Daoy (cell line): ENCODE results near the gene KRTAP4-12. TPM values are rescaled to one million over a fixed set of nuclear protein-coding genes. Genes with fewer than 3 reads are reported as not detected.
"Not testable (repeated sequence)": the region's sequence is repeated elsewhere in the genome, so short reads cannot be mapped to it uniquely, and the experiment has no call there.

Source experiments
- DNase-seq: peaks from one replicate; pipeline ENCODE4 v3.0.0-alpha.2; 2015; ENCODE audit warnings: low read depth
- total RNA-seq: library from RNA; depleted of rRNA; stranded (reverse); fragments of >200 nt; shearing (Covaris generic); gene quantifications from 2 replicates; pipeline ENCODE4 v1.2.3, GENCODE V29; 2014; rRNA removed

KRTAP4-12 gene
- not detected in 2 replicates for total RNA-seq

DNA sequence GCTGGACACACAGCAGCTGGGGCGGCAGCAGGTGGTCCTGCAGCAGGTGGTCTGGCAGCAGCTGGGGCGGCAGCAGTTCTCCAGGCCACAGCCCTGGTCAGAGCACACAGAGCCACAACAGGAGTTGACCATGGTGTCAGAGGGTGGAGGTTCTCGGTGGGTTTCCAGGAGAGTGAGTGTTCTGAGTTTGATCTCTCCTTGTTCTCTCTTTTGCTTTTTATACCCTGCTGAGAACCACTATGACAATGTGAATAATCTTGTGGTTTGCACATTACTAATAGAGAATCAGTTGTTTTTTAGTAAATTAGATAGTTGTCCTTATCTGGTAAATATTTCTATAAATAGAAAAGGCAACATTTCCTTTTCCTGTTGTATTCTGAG is at the start of gene KRTAP4-12:
Gene KRTAP4-12, minus strand, starts transcription at position 192 of the 381 bp plus-strand sequence. Its CDS starts 60 bp downstream, at position 132.
- not testable (repeated sequence) for DNase-seq

DNA sequence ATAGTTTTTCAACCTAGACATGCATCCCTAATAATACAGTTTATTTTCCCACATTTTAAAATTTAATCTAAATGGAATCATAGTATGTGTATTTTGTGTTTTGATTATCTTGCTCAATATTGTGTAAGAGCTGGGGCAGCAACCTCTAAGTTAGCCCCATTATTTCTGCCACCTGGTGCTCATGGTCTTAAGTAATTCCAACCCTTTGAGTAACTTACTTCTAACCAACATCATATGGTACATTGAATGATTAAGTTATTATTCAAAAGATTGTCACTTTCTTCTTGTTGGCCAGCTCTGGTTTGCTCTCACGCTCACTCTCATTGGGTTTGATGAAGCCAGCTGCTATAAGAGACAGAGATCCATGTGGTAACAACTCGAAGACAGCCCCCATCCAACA is 47.9 kb upstream of the KRTAP4-12 start:
- DNase-seq = no peak

DNA sequence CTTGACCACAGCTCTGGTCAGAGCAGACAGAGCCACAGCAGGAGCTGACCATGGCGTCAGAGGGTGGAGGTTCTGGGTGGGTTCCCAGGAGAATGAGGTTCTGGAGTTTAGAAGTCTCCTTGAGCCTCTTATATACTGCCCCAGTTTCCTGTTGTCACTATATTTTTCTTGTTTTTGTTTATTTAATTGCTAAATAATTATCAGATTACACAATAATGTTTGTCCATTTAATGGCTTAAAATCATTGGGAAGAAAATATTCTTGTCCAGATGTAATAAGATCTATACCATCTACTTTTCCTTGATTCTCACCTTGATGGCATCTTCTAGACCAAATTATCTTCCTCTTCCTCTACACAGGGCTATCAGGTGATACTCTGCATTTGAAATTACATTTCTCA is 44.1 kb upstream of the KRTAP4-12 start, which contains the start of gene KRTAP4-3:
Gene KRTAP4-3, minus strand, starts transcription at position 101 of the 400 bp plus-strand sequence. Its CDS starts 49 bp downstream, at position 52.
- DNase-seq = no peak

DNA sequence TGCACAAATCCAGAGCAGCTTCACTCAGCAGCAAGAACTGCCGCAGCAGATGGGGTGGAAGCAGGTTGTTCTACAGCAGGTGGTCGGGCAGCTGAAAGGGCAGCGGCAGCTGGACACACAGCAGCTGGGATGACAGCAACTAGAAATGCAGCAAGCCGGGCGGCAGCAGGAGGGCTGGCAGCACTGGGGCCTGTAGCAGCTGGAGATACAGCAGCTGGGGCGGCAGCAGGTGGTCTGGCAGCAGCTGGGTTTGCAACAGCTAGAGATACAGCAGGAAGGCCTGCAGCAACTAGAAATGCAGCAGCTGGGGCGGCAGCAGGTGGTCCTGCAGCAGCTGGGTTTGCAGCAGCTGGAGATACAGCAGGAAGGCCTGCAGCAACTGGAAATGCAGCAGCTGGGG is 43.6 kb upstream of the KRTAP4-12 start:
- no peak for DNase-seq

DNA sequence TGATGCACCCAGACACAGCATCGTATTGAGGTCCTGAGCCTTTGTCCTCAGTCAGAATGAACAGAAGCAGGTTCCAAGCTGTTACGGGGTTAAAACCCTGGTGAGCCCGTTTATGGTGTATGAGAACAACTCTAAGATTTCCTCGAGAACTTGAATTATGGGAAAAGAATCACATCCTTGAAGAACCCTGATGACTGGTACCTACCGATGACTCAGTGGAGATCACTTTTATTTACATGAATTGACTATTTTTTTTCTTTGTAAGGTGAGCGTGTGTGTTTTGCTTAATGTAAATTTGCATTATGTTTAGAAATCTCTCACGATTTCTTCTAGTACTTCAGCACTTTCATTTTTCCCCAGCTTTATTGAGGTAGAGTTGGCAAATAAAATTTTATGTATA is 39.8 kb upstream of the KRTAP4-12 start:
- DNase-seq = no peak

DNA sequence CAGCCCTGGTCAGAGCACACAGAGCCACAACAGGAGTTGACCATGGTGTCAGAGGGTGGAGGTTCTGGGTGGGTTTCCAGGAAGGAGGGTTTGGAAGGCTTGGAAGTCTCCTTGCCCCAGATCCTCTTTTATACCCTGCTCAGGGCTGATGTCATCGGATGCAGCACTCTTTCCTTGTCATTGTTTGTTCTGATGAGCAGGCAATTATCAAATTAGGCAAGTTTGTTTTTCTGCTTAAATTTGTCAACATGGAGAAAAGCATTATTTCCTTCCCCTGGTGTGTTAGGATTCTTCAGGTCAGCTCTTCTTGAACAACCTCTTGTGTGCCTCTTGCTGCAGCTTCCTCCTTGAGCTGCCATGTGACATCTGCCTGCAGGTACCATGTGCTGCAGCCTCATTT is 36.7 kb upstream of the KRTAP4-12 start, which contains the start of gene KRTAP4-4:
Gene KRTAP4-4, minus strand, starts transcription at position 101 of the 400 bp plus-strand sequence. Its CDS starts 57 bp downstream, at position 44.
- no peak for DNase-seq

DNA sequence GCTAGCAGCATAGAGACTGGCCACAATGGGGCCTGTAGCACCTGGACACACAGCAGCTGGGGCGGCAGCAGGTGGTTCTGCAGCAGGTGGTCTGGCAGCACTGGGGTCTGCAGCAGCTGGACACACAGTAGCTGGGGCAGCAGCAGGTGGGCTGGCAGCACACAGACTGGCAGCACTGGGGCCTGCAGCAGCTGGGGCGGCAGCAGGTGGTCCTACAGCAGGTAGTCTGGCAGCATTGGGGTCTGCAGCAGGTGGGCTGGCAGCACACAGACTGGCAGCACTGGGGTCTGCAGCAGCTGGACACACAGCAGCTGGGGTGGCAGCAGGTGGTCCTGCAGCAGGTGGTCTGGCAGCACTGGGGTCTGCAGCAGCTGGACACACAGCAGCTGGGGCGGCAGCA is 36.2 kb upstream of the KRTAP4-12 start:
- DNase-seq = not testable (repeated sequence)

DNA sequence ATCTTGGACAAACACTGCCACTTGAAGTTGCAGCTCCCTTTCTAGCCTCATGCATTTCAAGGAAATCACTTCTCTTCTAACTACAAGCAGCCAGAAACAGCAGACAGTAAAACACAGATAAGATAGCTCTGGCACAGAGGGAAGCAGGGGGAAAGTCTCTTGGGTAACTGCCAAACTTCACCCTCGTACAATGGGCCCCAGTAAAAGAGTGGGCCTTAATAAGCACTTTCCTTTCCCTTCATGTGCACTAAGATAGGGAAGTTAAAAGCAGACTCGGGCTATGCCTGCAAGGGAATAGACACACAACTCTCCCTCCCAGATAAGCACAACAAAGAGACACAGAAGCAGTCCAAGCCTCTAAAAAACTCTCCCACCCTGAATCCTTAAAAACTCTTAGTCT is 29.9 kb upstream of the KRTAP4-12 start:
- DNase-seq = no peak

DNA sequence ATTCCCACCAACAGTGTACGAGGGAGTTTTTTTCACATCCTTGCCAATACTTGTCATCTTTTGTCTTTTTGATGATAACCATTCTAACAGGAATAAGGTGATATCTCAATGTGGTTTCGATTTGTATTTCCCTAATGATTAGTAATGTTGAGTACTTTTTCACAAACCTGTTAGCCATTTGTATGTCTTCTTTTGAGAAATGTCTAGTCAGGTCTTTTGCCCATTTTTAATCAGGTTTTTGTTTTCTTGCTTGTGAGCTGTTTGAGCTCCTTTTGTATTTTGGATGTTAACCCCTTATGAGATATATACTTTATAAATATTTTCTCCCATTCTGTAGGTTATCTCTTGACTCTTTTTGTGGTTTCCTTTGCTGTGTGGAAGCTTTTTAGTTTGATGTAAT is 27.5 kb upstream of the KRTAP4-12 start:
- DNase-seq = no peak

DNA sequence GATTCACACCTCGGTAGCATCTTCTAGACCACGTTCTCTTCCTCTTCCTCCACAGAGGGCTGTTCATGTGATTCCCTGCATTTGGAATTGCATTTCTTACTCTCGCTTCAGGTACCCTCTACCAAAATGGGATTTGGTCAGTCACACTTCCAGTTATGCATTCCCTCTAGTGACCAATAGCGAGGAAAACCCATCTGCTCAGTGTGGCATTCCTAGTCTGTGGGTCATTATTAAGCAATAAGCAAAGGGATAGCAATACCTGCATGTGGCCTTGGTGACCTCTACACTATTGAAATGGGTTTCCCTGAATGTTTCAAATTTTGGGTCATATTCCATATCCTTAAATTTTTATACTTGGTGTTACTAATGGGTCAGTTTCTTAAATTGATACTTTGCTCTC is 26.0 kb upstream of the KRTAP4-12 start:
- DNase-seq = no peak

DNA sequence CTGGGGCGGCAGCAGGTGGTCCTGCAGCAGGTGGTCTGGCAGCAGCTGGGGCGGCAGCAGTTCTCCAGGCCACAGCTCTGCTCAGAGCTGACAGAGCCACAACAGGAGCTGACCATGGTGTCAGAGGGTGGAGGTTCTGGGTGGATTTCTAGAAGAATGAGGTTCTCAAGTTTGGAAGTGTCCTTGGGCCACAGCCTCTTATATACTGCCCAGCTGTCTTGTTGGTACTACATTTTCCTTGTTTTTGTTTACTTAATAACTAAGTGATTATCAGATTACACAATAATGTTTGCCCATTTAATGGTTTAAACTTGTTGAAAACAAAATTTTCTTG is 25.6 kb upstream of the KRTAP4-12 start, which contains the start of gene KRTAP4-5:
Gene KRTAP4-5, minus strand, starts transcription at position 174 of the 334 bp plus-strand sequence. Its CDS starts 58 bp downstream, at position 116.
- DNase-seq = no peak

DNA sequence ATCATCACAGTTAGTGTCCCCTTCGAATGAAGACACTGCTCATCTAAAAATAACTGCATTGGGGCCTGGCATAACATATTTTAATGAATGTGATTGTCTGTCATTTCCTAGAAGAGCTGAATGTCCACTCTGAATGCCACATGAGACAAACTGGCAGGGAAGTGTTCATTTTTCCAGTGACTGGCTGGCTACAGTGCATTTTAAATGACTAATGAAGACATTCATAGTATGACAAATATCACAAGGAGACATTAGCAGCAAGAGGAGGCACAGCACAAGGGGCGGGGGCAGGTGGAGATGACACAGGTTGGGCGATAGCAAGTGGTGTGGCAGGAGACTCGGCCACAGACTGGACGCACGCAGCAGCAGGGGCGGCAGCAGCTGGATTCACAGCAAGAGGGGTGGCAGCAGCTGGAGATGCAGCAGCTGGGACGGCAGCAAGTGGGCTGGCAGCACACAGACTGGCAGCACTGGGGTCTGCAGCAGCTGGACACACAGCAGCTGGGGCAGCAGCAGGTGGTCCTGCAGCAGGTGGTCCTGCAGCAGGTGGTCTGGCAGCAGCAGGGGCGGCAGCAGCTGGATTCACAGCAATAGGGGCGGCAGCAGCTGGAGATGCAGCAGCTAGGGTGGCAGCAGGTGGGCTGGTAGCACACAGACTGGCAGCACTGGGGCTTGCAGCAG is 25.1 kb upstream of the KRTAP4-12 start:
- DNase-seq = not testable (repeated sequence)

DNA sequence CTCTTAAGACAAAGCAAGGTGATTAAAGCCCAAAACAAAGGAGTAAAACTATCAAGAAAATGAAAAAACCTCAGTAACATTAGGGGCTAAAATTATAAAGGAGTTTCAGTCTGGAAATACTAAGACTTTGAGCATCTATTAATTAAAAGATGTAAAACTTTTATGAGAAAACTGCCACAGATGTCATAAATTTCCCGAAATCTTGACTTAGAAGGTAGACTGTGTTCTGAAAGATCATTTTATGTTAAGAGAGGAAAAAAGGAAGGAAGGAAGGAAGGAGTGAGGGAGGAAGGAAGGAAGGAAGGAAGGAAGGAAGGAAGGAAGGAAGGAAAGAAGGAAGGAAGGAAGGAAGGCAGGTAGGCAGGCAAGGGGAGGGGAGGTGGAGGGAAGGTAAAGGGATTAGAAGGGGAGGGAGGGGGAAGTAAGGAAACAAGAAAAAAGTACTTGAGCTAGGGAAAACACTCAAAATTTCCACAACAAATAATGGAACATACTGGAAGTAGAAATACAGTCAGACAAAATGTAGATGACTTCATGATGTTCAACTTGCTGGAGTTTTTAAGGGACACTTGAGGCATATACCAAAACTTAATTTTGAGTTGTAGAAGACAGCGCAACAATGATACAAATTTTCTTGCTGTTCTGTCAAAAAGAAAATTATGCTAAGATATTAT is 23.7 kb upstream of the KRTAP4-12 start:
- DNase-seq = no peak

DNA sequence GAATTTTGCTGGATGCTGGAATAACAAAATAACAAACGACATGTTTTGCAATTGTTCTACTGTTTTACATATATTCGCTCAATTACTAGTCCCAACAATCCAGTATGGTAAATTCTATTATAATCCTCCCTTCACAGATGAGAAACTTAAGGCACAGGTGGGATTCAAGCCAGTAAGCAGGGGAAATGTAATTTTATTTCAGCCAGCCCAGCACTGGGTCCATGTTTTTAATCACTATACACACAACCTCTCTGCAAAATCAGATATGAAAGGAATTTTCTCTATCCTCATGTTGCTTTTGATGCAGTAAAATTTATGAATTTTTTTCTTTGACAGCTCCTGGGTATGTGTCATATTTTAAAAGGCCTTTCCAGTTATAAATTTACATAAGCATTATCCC is 21.3 kb upstream of the KRTAP4-12 start:
- no peak for DNase-seq

DNA sequence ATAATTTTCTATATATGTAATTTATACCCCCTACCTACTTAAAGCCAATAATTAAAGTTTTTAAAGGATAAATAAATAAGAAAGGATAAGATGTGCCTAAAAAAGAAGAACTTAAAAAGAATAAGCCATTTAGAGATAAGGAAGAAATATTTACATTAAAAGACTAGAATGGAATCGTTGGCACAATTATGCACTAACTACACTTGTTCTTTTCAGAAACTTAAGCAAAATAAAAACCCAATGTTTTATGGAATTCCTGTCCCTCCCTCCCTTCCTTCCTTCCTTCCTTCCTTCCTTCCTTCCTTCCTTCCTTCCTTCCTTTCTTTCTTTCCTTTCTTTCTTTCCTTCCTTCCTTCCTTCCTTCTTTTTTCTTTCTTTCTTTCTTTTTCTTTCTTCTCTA is 20.9 kb upstream of the KRTAP4-12 start:
- DNase-seq = no peak

DNA sequence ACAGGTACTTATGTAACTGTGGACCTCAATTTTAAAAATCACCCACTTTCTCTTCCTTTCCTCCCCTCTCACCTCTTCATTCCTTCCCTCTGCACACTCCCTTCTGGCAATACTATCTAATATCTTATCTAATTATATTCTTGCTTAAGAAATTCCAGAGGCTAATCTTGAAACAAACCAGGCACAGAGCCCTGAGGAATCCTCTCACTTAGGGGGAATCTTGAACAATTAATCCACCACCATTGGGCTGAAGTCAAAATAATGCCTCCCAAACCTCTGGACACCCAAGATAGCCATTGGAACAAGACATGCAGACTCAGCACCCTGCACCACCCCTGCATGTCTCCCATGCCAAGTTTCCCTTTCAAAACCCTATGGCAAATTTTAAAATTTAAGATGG is 17.4 kb upstream of the KRTAP4-12 start:
- DNase-seq = no peak

DNA sequence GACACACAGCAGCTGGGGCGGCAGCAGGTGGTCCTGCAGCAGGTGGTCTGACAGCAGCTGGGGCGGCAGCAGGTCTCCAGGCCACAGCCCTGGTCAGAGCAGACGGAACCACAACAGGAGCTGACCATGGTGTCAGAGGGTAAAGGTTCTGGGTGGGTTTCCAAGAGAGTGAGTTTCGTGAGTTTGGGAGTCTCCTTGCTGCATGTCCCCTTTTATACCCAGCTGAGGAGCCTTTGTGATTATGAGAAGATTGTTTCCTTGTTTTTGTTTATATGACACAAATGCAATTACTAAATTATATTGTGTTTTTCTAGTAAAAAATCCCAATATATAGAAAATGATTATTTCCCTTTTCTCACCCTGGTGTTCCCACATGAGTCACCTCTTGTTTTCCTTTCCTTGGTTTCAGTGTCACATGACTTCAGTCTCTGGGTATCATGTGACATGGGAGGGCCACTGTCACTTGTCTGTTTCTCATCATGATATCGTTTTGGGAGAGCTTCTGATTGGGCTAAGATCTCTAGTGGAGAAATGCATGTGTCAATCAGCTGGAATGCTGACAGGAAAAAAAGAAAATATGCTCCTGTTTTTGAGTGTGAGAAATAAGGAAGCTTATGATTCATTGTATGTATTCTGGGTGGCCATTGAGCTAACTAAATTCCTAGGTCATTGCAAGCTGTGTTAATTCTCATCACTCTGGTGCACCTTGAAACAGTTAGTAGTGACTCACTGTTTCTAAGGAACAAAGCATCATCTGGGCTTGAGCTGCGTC is 16.6 kb upstream of the KRTAP4-12 start, which contains the start of gene KRTAP4-6:
Gene KRTAP4-6, minus strand, starts transcription at position 185 of the 772 bp plus-strand sequence. Its CDS starts 57 bp downstream, at position 128.
- DNase-seq = peak; percentile 46

DNA sequence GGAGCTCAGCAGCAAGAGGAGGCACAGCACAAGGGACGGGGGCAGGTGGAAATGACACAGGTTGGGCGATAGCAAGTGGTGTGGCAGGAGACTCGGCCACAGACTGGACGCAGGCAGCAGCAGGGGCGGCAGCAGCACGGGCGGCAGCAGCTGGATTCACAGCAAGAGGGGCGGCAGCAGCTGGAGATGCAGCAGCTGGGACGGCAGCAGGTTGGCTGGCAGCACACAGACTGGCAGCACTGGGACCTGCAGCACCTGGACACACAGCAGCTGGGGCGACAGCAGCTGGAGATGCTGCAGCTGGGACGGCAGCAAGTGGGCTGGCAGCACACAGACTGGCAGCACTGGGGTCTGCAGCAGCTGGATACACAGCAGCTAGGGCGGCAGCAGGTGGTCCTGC is 15.9 kb upstream of the KRTAP4-12 start:
- not testable (repeated sequence) for DNase-seq

DNA sequence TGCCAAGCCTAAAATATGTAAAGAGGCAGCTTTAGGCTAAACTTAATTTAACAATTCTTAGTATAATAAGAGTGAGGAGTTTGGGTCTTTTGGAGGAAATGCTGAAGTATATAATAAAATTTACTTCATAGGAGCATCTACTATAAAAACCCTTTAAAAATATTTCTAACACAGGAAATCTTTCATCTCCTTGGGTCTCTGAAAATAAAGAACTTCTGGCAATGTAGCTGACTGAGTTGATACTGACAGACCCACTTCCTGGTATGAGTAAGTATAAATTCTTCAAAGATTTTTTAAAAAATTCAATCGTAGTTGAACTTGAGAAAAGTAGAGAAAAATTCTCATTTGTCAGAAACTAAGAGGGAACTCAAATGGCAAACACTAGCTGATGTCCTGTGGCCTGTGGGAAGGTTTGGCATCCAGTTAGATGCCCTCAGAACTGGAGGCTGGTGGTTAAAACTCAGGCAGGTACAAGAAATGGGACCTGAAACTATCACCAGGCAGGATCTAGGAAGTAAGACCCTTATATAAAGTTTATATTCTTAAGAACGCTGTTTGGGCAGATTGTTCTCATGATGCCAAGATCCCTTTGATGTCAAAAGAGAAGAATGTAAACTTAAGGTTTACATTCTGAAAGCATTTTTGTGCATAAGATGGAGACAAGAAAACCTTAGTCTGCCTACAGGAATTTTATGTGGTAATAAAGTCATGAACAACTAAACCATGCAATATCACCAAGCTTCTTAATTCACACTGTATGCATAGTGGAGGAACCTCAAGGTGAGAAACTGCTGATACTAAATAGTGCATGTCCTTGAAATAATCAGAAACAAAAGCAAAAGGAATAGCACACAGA is 10.1 kb upstream of the KRTAP4-12 start:
- no peak for DNase-seq

DNA sequence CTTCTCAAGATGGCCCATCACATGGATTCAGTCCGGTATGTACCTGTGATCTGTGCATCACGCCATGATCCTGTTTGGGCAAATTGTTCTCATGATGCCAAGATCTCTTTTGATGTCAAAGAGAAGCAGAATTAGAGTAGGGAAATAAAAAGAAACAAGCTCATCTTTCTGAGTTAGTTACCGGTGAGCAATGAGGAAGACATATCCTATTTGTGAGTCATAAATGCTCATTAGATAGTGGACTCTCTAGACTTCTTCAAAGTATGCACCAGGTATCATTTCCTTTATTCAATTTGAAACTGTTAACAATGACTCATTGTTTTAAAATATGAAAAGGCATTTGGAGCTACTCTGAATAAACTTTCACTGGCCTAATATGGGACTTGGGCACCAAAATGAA is 8.0 kb upstream of the KRTAP4-12 start:
- no peak for DNase-seq

DNA sequence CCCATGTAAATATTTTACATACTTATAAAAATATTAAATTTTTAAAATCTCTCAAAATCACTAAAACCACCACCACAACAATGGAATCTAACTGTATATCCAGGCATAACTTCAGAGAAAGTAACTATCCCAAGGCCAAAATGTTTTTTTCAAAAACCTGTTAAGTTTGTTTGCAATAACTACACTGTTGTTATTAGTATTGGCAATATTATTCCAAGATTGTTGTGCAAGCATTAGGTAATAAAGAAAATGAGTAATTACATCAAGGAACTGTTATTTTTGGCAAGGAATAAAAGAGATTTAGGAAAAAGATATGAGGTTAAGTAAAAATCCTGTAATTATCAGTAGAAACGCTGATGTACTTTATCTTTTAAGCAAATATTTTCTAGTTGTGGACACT is 3.4 kb upstream of the KRTAP4-12 start:
- no peak for DNase-seq
